LNCAP (cell line): Measurements from ENCODE around the gene GABRG3.

Source experiments
- TF ChIP-seq, protein P1 (sequence below): fragments of 450-650 bp; IDR thresholded peaks from 2 replicates; pipeline ENCODE4 v1.5.1; 2017; ENCODE audit warnings: mild to moderate bottlenecking

GABRG3 gene

DNA sequence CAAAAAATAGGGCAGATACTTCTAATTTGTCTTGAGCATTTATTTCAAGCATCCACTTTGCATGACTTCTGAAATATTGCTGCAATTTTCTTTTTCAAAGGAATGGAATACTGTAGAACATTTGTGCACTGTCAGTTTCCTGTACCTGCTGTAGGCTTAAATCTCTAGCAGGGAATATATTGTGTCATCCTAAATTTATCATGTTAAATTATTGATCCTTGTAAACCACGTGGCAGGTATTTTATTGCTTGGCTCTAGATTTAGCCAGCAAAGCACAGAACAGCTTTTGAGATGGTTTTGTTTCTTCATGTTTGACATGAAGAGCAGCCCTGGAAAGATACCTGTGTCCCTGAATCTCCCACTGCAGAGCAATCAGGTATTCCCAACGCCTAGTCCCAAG, 470.1 kb downstream of the GABRG3 start:
- TF ChIP-seq, protein P1, sequence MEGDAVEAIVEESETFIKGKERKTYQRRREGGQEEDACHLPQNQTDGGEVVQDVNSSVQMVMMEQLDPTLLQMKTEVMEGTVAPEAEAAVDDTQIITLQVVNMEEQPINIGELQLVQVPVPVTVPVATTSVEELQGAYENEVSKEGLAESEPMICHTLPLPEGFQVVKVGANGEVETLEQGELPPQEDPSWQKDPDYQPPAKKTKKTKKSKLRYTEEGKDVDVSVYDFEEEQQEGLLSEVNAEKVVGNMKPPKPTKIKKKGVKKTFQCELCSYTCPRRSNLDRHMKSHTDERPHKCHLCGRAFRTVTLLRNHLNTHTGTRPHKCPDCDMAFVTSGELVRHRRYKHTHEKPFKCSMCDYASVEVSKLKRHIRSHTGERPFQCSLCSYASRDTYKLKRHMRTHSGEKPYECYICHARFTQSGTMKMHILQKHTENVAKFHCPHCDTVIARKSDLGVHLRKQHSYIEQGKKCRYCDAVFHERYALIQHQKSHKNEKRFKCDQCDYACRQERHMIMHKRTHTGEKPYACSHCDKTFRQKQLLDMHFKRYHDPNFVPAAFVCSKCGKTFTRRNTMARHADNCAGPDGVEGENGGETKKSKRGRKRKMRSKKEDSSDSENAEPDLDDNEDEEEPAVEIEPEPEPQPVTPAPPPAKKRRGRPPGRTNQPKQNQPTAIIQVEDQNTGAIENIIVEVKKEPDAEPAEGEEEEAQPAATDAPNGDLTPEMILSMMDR, result no peak

DNA sequence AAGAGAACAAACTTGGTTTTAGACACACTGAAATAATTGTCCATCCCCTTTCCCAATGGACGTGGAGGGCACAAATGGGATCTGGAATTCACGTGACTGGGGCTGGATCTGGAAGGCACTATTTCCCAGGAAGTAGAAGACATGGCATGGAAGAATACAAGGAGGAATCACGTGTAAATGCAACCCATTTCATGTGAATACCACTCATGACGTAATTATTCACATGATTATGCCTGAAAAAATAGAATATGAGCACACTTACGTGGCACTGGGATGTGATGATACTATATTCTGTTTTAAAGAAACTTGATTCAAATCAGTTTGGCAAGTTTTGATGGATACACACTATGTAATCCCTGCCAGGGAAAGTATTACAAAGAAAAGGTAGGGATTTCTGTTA, 477.3 kb downstream of the GABRG3 start:
- TF ChIP-seq, protein P1, result no peak

DNA sequence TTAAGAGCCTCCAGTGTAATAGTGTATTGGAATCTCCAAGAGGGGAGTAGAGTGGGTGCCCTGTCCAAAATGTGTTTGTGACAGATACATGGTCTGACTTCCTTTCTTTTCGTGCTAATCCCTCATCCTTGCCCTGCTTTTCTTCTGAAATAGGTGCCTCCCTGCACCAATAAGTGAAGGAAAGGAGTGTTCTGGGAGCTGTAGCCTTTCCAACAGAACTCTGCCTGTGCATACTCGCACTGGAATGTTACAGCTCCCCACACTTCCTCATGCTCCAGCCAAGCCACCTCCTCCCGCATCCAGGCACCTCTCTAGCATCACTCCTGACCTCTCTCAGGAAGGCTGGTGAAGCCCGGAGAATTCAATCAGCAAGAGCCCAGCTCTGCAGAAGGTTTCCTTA, 478.0 kb downstream of the GABRG3 start:
- TF ChIP-seq, protein P1, result no peak

DNA sequence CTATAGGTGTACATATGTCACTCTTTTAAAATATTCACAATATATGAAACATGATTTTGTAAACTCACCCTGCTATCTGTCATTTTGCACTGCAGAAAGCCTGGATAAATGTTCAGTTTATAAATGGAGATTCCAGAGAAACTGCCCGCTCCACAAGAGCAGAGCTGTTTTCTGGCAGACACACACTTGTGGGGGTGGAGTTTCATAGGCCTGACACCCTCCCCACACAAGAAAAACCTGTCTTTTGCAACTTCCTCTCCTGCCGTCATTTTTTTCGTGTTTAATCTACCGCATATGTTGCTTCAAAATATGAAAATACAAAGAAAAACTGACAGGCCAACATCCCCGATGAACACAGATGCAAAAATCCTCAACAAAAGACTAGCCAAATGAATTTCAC, 479.0 kb downstream of the GABRG3 start:
- TF ChIP-seq, protein P1, result no peak

DNA sequence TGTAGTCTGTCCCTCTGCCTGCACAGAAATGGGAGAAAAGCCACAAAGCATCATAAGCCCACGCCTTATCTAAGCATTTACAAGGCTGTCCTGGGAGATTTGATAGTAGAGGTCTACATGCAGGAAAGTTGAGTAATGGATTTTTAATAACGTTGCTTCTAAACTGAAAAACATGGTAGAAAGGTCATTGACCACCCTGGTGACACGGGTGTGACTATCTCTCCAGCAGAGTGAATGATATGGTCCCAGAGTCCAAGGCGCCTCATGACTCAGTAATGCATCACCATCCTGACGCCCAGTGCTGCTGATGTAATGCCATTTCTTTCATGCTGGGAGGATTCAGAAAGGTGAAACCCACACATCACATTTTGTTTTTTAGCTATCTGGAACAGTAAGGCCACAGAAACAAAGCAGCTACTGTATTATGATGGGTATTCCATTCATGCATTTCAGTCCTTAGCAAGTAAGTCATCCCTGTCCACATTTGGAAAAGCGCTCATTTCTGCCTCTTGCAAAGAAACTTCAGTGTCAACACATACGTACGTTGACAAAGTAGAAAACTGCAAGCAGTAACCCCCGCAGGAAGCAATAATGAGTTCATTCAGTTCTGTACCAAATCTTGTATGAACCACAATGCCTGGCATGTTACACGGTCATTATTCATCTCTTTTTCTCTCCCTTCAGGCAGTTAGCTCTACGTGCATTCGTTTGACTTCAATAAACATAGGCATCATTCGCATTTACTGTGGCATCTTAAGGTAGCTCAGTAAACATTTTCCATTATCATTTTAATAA, 483.5 kb downstream of the GABRG3 start:
- TF ChIP-seq, protein P1, result no peak

DNA sequence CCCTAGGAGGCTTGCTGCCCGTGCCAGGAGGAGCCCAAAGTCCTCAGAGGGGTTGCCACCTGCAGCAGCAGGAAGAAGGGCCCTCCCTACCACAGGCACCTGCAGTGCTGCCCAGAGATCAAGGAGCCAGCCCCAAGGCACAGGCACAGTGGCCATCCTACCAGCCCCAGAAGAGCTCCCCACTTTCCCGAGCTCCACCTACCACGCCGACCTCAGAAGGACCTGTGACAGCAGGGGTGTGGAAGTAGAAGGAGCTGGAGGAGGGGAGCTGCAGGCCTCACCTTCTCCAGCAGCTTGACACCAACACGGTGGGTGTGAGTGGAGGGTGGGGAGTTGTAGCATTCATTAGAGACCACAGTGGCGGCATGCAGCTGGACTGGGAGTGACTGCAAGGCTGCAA, 485.8 kb downstream of the GABRG3 start:
- TF ChIP-seq, protein P1, result no peak

DNA sequence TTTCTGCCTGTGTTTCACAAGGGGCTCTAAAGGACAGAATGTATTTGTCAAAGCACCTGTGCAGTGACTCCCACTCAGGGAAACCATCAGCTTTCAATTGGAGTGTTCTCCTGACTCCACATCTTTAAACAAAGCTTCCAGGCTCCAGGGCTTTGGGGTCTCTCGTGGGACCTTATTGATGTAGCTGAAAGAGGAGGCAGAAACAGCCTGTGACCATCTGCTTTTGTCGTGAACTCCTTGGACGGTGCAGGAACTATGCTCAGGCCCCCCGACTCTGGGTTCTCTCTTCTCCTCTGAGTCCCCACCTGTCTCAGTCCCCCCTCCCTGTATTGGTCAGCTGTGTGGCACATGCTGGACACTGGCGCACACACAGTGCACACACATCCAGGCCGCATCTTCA, 486.8 kb downstream of the GABRG3 start:
- TF ChIP-seq, protein P1, result no peak
